GM15510 (cell line): Measurements from ENCODE around the gene HTATSF1.

Experiments
- POLR2A ChIP-seq: IDR thresholded peaks from 3 replicates; pipeline ENCODE4 v1.6.1; 2011; ENCODE audit warnings: borderline replicate concordance; ENCODE audit not compliant: insufficient read length; ENCODE audit errors: extremely low read depth

The HTATSF1 gene

DNA sequence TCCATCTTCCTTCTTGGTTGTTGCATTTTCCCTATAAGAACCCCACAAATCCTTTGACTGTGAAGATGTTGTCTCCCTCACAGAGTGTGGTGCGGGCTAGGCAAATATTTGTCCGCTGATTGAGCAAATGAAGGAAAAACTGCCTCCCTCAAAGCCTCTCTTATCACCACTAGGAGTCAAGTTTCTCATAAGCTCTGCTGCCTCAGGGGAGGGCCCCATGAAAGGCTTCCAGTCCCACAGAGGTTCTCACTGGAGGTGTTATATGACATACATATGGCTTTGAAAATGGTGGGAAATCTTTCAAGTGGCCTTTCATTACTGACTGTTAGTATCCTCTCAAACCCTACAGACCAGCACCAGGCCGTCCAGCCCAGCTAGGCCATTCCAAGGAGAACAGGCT, 43.9 kb downstream of the HTATSF1 start:
- no peak for TF ChIP-seq POLR2A

DNA sequence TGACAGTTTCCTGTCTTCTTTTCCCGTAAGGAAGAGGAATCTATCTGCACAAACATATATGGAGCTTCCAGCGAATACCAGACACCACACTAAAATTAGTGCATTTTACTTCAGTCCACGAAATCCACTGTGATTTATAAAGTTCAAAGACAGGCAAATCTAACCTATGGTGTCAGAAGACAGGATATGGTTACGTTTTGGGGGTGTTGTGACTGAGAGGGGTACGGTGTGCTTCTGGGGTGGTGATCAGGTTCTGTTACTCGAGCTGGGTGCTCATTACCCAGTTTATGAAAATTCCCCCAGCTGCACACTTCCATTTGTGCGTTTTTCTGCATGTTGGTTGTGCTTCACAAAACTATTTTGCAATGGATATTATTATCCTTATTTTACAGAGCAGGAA, 44.9 kb downstream of the HTATSF1 start:
- TF ChIP-seq POLR2A: no peak

DNA sequence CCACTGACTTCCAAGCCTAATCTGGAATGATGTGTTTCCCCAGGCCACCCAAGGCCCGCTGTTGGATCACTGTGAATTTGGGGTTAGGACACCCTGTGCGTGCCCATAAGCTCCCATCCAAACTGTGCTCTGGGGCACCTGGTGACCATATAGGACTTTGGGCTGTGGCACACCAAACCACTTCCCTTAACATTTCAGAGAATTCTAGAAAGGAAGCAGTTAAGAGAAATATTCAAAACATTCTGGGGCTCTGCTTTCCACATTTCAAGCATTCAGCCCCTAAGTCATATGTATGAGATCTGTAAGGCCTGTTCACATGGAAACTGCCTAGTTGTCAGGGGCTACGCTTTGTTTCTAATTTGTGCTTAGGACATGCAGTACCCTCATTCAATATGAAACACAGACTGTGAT, 49.0 kb downstream of the HTATSF1 start:
- no peak for TF ChIP-seq POLR2A

DNA sequence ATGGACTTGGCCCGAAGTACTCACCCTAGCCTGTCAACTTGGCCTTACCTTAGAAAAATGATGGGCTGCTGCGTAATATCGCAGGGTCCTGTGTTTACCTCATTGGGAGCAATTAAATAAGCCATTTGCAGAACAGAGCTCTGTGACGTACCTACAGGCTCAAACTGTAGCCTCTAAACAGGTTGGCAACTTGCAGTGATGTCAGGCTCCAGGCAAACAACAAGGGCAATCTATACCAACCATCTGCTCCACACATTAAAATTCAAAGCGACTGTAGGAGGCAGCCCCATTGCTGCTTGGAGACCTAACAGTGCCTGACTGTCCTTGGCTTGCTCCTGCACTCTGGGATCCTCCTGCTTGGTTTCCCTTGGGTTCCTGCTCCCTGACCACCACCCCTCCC, 51.8 kb downstream of the HTATSF1 start:
- TF ChIP-seq POLR2A: no peak

DNA sequence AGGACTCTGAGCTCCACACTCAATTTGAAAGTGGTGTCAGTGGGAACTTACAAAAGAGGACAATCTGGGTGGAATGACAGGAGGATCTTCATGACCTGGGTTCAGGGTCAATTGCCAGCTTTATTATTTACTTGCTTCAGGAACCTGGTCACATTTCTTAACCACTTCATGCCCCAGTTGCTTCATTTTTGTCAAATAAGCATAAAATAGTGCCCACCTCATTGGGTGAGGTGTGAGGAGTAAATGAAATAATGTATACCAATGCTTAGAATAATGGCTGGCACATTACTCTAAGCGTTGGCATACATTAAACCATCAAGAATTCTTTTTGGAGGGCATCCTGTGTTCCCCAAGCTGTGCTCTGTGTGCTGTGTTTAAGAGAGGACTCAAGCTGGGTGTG, 54.0 kb downstream of the HTATSF1 start:
- TF ChIP-seq POLR2A: no peak

DNA sequence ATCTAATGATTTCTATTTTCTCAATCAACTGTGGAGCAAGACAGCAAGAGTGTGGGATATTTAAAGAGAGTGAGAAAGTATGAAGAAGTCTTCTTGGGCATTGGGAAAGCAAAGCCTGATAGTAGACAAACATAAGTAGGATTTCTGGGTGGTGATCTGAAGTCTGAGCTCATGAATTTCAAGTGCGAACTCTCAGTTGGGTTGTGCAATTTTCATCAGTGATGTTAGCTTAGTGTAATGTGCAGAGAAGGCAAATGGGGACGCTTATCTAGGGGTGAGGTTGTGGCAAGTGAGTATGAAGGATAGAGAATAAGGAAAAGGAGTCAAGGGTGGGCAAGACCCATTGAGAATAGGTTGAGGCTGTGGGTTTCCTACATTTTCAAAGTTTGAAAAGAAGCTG, 58.3 kb downstream of the HTATSF1 start:
- TF ChIP-seq POLR2A: no peak
